ENCODE results near the gene VWF.

The VWF gene

GRCh38 chr12:5982106-5982505, 142.4 kb downstream of the VWF start:
- DNase-seq (ENCODE audit: low read depth), result no peak

GRCh38 chr12:5977556-5977955, 146.9 kb downstream of the VWF start:
- no peak for DNase-seq (ENCODE audit: low read depth)

GRCh38 chr12:5976711-5977110, 147.8 kb downstream of the VWF start:
- DNase-seq (ENCODE audit: low read depth), result no peak

- no peak for DNase-seq (ENCODE audit: low read depth)
Measured at GRCh38 chr12:5976196-5976595, 148.3 kb downstream of the VWF start.

- DNase-seq (ENCODE audit: low read depth), result no peak
Measured at GRCh38 chr12:5973461-5974115, 150.9 kb downstream of the VWF start.

- DNase-seq (ENCODE audit: low read depth), result no peak
Measured at GRCh38 chr12:5972387-5972786, 152.1 kb downstream of the VWF start.

- DNase-seq (ENCODE audit: low read depth), result no peak
Measured at GRCh38 chr12:5971194-5971850, 153.1 kb downstream of the VWF start.

GRCh38 chr12:5969974-5970690, 154.3 kb downstream of the VWF start:
- no peak for DNase-seq (ENCODE audit: low read depth)

- no peak for DNase-seq (ENCODE audit: low read depth)
Measured at GRCh38 chr12:5969156-5969973, 155.1 kb downstream of the VWF start.

GRCh38 chr12:5967645-5968415, 156.6 kb downstream of the VWF start:
- DNase-seq (ENCODE audit: low read depth), result no peak

- DNase-seq (ENCODE audit: low read depth), result no peak
Measured at GRCh38 chr12:5966486-5967095, 157.9 kb downstream of the VWF start.

GRCh38 chr12:5965950-5966383, 158.5 kb downstream of the VWF start:
- peak; percentile 19 for DNase-seq (ENCODE audit: low read depth)

GRCh38 chr12:5964913-5965900, 159.3 kb downstream of the VWF start:
- DNase-seq (ENCODE audit: low read depth), result no peak

GRCh38 chr12:5963515-5963914, 161.0 kb downstream of the VWF start:
- no peak for DNase-seq (ENCODE audit: low read depth)

GRCh38 chr12:5960783-5961182, 163.7 kb downstream of the VWF start:
- DNase-seq (ENCODE audit: low read depth), result no peak

- no peak for DNase-seq (ENCODE audit: low read depth)
Measured at GRCh38 chr12:5956987-5957386, 167.5 kb downstream of the VWF start.

- DNase-seq (ENCODE audit: low read depth), result no peak
Measured at GRCh38 chr12:5954661-5955060, 169.8 kb downstream of the VWF start.

GRCh38 chr12:5953835-5954586, 170.5 kb downstream of the VWF start:
- DNase-seq (ENCODE audit: low read depth), result no peak

- DNase-seq (ENCODE audit: low read depth), result no peak
Measured at GRCh38 chr12:5952031-5952430, 172.4 kb downstream of the VWF start.
